PC-3 (cell line): ENCODE results near the gene ZNF365. TPM values are rescaled to one million over a fixed set of nuclear protein-coding genes. Genes with fewer than 3 reads are reported as not detected.

Experiments used
- ATAC-seq: fragments of 200-7000 bp; cut with Tn5 transposase; 2 replicates; pipeline ENCODE4 v1.9.1; 2020; ENCODE audit warnings: mild to moderate bottlenecking, moderate library complexity
- BruUV-seq: library from RNA; stranded (reverse); fragments of 400-500 nt; replicated peaks from 2 replicates; lab custom pipeline; 2021; lab: Mats Ljungman, UMichigan
- CTCF ChIA-PET: fragments of 300-600 bp; sonication (Branson Sonifier 250); formaldehyde crosslinking; loops from one replicate; lab custom pipeline; 2022; ENCODE audit warnings: antibody characterized with exemption; lab: Charles Lee
- POLR2A ChIA-PET: fragments of 300-600 bp; sonication (Branson Sonifier 250); formaldehyde crosslinking; loops from one replicate; lab custom pipeline; 2022; ENCODE audit warnings: antibody characterized with exemption; ENCODE audit not compliant: unreplicated experiment; lab: Charles Lee
- DNase-seq: peaks from one replicate; pipeline ENCODE4 v3.0.0-alpha.2; 2015
- H2AFZ ChIP-seq: fragments of 300-600 bp; sonication (generic); 2 replicates; pipeline ENCODE4 v1.6.0; 2016; ENCODE audit warnings: antibody characterized with exemption, low read length
- H3F3A ChIP-seq: fragments of 300-600 bp; sonication (generic); one replicate; pipeline ENCODE4 v1.6.0; 2017; ENCODE audit warnings: antibody characterized with exemption, low read length, control low read depth, mild to moderate bottlenecking; ENCODE audit not compliant: unreplicated experiment
- H3K27ac ChIP-seq: fragments of 300-600 bp; sonication (generic); 2 replicates; pipeline ENCODE4 v1.5.1; 2016; ENCODE audit warnings: mild to moderate bottlenecking, low read length
- H3K27me3 ChIP-seq: fragments of 300-600 bp; sonication (generic); 2 replicates; pipeline ENCODE4 v1.6.1; 2016; ENCODE audit warnings: low read length, mixed read lengths
- H3K36me3 ChIP-seq: fragments of 300-600 bp; sonication (generic); 2 replicates; pipeline ENCODE4 v1.6.1; 2016; ENCODE audit warnings: low read depth, mixed run types, low read length, mixed read lengths
- H3K4me1 ChIP-seq: fragments of 300-600 bp; sonication (generic); 2 replicates; pipeline ENCODE4 v1.5.1; 2016; ENCODE audit warnings: low read length; ENCODE audit not compliant: insufficient read depth
- H3K4me2 ChIP-seq: fragments of 300-600 bp; sonication (generic); 2 replicates; pipeline ENCODE4 v1.6.0; 2016; ENCODE audit warnings: low read length
- H3K4me3 ChIP-seq: fragments of 300-600 bp; sonication (generic); 2 replicates; pipeline ENCODE4 v1.5.1; 2016; ENCODE audit warnings: mild to moderate bottlenecking, low read length, mixed read lengths
- H3K79me2 ChIP-seq: fragments of 300-600 bp; sonication (generic); 2 replicates; pipeline ENCODE4 v1.6.1; 2017; ENCODE audit warnings: low read length, mixed read lengths
- H3K9ac ChIP-seq: fragments of 300-600 bp; sonication (generic); 2 replicates; pipeline ENCODE4 v1.6.0; 2016; ENCODE audit warnings: mild to moderate bottlenecking, low read length
- H3K9me2 ChIP-seq: fragments of 300-600 bp; sonication (generic); replicated peaks from 2 replicates; pipeline ENCODE4 v1.6.1; 2016; ENCODE audit warnings: mixed run types, low read length, mixed read lengths
- H3K9me3 ChIP-seq: fragments of 300-600 bp; sonication (generic); 2 replicates; pipeline ENCODE4 v1.6.1; 2016; ENCODE audit warnings: low read length, mixed read lengths
- H4K20me1 ChIP-seq: fragments of 300-600 bp; sonication (generic); 2 replicates; pipeline ENCODE4 v1.6.1; 2016; ENCODE audit warnings: low read length, mixed read lengths
- EZH2 ChIP-seq: fragments of 300-600 bp; sonication (generic); IDR thresholded peaks from one replicate; pipeline ENCODE4 v1.6.1; 2017; ENCODE audit warnings: antibody characterized with exemption, mild to moderate bottlenecking, low read length; ENCODE audit not compliant: unreplicated experiment
- EZH2phosphoT487 ChIP-seq: fragments of 300-600 bp; sonication (generic); IDR thresholded peaks from 2 replicates; pipeline ENCODE4 v1.6.1; 2018; ENCODE audit warnings: mild to moderate bottlenecking, antibody characterized with exemption, low read length, borderline replicate concordance
- intact Hi-C: fragments of 100-400 bp; cut with micrococcal nuclease; formaldehyde crosslinking; loops from 2 replicates; pipeline ENCODE4 v1.9.0; 2023
- total RNA-seq: library from RNA; depleted of rRNA; stranded (reverse); fragments of >200 nt; gene quantifications from 2 replicates; pipeline ENCODE4 v1.2.3, GENCODE V29; 2014
- TF ChIP-seq, protein P1 (sequence below): fragments of 300-600 bp; sonication (generic); conservative IDR thresholded peaks from 2 replicates; pipeline ENCODE4 v1.5.1; 2017; ENCODE audit warnings: antibody characterized with exemption, low read depth, mild to moderate bottlenecking, low read length

ZNF365 gene
- total RNA-seq, 1 experiment from 2014 or later: 20.2 TPM

GRCh38 chr10:62343000-62343399 lies 31.2 kb upstream of the ZNF365 start:
- Histone ChIP-seq H3K27me3 (no peaks in the 10 kb centered on the region), H3K4me2 (no peak overlapping the region), H3K9me2 (no peaks in the 10 kb centered on the region), H3K9me3 (peaks cover 71% of the 10 kb centered on the region), H3K4me3 (no peak overlapping the region), H4K20me1 (no peaks in the 10 kb centered on the region), H3K79me2 (no peaks in the 10 kb centered on the region), H3K36me3 (peaks cover 27% of the 10 kb centered on the region; the same call in 1 of the 2 replicates), H3K27ac (no peak overlapping the region), H3F3A (no peaks in the 10 kb centered on the region), H2AFZ (no peak overlapping the region), H3K9ac (no peak overlapping the region), H3K4me1 (no peaks in the 10 kb centered on the region)
- no peak for ATAC-seq
- POLR2A ChIA-PET: no interaction called here
- TF ChIP-seq EZH2phosphoT487 (no peak), EZH2 (no peak)
- TF ChIP-seq, protein P1, sequence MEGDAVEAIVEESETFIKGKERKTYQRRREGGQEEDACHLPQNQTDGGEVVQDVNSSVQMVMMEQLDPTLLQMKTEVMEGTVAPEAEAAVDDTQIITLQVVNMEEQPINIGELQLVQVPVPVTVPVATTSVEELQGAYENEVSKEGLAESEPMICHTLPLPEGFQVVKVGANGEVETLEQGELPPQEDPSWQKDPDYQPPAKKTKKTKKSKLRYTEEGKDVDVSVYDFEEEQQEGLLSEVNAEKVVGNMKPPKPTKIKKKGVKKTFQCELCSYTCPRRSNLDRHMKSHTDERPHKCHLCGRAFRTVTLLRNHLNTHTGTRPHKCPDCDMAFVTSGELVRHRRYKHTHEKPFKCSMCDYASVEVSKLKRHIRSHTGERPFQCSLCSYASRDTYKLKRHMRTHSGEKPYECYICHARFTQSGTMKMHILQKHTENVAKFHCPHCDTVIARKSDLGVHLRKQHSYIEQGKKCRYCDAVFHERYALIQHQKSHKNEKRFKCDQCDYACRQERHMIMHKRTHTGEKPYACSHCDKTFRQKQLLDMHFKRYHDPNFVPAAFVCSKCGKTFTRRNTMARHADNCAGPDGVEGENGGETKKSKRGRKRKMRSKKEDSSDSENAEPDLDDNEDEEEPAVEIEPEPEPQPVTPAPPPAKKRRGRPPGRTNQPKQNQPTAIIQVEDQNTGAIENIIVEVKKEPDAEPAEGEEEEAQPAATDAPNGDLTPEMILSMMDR: no peak
- DNase-seq: no peak
- intact Hi-C loops: no loop called here
- CTCF ChIA-PET: no interaction called here
- BruUV-seq: no TSS peak

DNA sequence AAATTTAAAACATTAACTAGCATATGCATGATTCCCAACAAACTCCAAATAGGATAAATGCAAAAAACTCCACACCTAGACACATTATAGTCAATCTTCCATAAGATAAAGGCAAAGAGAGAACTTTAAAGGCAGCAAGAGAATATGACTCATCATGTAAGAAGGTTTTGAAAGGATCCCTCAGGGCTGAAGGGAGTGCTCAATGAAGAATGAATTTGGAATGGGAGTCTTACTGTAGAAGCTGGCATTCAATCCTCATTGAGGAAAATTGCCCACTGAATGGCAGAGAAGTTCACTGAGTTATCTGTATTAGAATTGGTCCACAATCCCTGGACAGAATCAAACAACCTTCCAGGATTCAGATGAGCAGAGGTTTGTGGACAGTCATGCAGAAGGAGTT lies 26.1 kb upstream of the ZNF365 start:
- Histone ChIP-seq H3K36me3 (peaks cover 10% of the 10 kb centered on the region; the same call in 1 of the 2 replicates), H4K20me1 (no peaks in the 10 kb centered on the region), H3K9ac (no peak overlapping the region), H3F3A (no peaks in the 10 kb centered on the region), H3K27me3 (no peaks in the 10 kb centered on the region), H3K4me2 (no peak overlapping the region), H3K4me1 (no peaks in the 10 kb centered on the region), H3K9me2 (no peaks in the 10 kb centered on the region), H3K9me3 (peaks cover 44% of the 10 kb centered on the region), H3K4me3 (no peak overlapping the region), H2AFZ (no peak overlapping the region), H3K79me2 (no peaks in the 10 kb centered on the region), H3K27ac (no peak overlapping the region)
- ATAC-seq: peak; percentile 49
- intact Hi-C loops: no loop called here
- ChIA-PET CTCF (no interaction called here), POLR2A (no interaction called here)
- BruUV-seq: no TSS peak
- peak; percentile 49 for DNase-seq
- TF ChIP-seq, protein P1: no peak
- no peak for TF ChIP-seq EZH2
- no peak for TF ChIP-seq EZH2phosphoT487

DNA sequence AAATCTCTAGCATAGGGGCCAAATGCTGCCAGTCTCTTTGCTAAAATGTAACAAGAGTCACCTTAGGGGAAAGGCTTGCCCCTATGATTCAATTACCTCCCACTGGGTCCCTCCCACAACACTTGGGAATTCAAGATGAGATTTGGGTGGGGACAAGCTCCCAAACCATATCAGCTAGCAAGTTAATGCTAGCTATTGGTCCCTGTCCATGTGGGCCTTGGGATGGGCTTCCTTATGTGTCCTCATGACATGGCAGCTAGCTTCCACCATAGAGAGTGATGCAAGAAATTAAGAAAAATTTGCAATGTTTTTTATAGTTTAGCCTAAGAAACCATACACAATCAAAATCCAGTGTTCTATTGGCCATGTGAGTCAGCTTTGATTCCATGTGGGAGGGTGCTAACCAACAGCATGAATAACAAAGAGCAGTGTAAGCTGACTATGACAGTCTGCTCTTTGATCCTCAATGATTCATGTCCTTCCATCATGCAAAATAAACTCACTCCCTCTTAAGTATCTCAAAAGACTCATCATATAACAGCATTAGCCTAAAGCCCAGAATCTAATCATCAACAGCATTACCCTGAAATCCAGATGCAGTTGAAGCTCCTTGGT lies 21.7 kb upstream of the ZNF365 start:
- POLR2A ChIA-PET: interaction anchor here (0.6 kb wide), 2 partner anchors 37 to 678 kb away, joined by 3 to 4 read pairs; no protein-coding TSS in a partner anchor

More for the DNA sequence above, 21.7 kb upstream of the ZNF365 start:
- Histone ChIP-seq H3K79me2 (no peaks in the 10 kb centered on the region), H3K9ac (no peak overlapping the region), H3K4me3 (no peak overlapping the region), H2AFZ (no peak overlapping the region), H4K20me1 (no peaks in the 10 kb centered on the region), H3K27ac (no peak overlapping the region), H3F3A (no peaks in the 10 kb centered on the region), H3K27me3 (no peaks in the 10 kb centered on the region), H3K9me3 (peaks cover 28% of the 10 kb centered on the region), H3K9me2 (0 out of 2 replicates have a peak, but pooled peaks cover 3% of the 10 kb centered on the region), H3K36me3 (no peaks in the 10 kb centered on the region; the same call in 1 of the 2 replicates), H3K4me2 (no peak overlapping the region), H3K4me1 (no peaks in the 10 kb centered on the region)
- BruUV-seq: no TSS peak
- intact Hi-C loops: no loop called here
- CTCF ChIA-PET: no interaction called here
- TF ChIP-seq EZH2phosphoT487 (no peak), EZH2 (no peak)
- TF ChIP-seq, protein P1: no peak
- ATAC-seq (peak; percentile 89), DNase-seq (peak; percentile 78)
